Nephron progenitor cell (in vitro differentiated cells): ENCODE data around the gene RPS15.

Source experiments
- DNase-seq: peaks from one replicate; pipeline ENCODE4 v3.0.0; 2021
- H3K27ac Mint-ChIP-seq: 2 replicates; pipeline ENCODE4 v1.8.0; 2021; ENCODE audit warnings: mild to moderate bottlenecking, moderate library complexity, mixed read lengths
- H3K27me3 Mint-ChIP-seq: 2 replicates; pipeline ENCODE4 v1.8.0; 2021; ENCODE audit warnings: mild to moderate bottlenecking, low read depth, mixed read lengths; ENCODE audit not compliant: poor library complexity
- H3K36me3 Mint-ChIP-seq: 2 replicates; pipeline ENCODE4 v1.8.0; 2021; ENCODE audit warnings: low read depth, mixed read lengths
- H3K4me1 Mint-ChIP-seq: 2 replicates; pipeline ENCODE4 v1.8.0; 2021; ENCODE audit warnings: mixed read lengths
- H3K4me3 Mint-ChIP-seq: 2 replicates; pipeline ENCODE4 v1.8.0; 2021; ENCODE audit warnings: mild to moderate bottlenecking, moderate library complexity, mixed read lengths
- H3K9me3 Mint-ChIP-seq: 2 replicates; pipeline ENCODE4 v1.8.0; 2021; ENCODE audit warnings: mild to moderate bottlenecking, moderate library complexity, mixed read lengths
- CTCF ChIP-seq: fragments of 200-600 bp; sonication (generic); IDR thresholded peaks from 2 replicates; pipeline ENCODE4 v1.5.0; 2021; ENCODE audit warnings: antibody characterized with exemption

RPS15 gene

GRCh38 chr19:1401138-1401888 is 36.9 kb upstream of the RPS15 start, which contains the start of gene GAMT:
Gene GAMT (minus strand): TSS chr19:1401542. CDS start chr19:1401476, 66 bp downstream.
- Mint-ChIP-seq H3K27ac (no peak within 1 kb of the TSS), H3K4me3 (peak within 1 kb of the TSS; percentile 65), H3K27me3 (peaks cover 28% of the 10 kb centered on the region), H3K9me3 (no peaks in the 10 kb centered on the region), H3K4me1 (peaks cover 10% of the 10 kb centered on the region), H3K36me3 (peaks cover 6% of the 10 kb centered on the region)
- no peak for TF ChIP-seq CTCF
- peak; percentile 73 for DNase-seq

GRCh38 chr19:1401889-1402217 is 36.3 kb upstream of the RPS15 start:
- DNase-seq = no peak
- TF ChIP-seq CTCF = no peak
- no peaks in the 10 kb centered on the region for H3K9me3 Mint-ChIP-seq
- H3K4me3 Mint-ChIP-seq = peak overlapping the region; percentile 65
- H3K4me1 Mint-ChIP-seq = peaks cover 10% of the 10 kb centered on the region
- H3K27ac Mint-ChIP-seq = no peak overlapping the region
- peaks cover 33% of the 10 kb centered on the region for H3K27me3 Mint-ChIP-seq
- H3K36me3 Mint-ChIP-seq = peaks cover 6% of the 10 kb centered on the region

- Mint-ChIP-seq H3K9me3 (no peaks in the 10 kb centered on the region), H3K4me1 (peaks cover 10% of the 10 kb centered on the region), H3K27ac (no peak overlapping the region), H3K36me3 (peaks cover 6% of the 10 kb centered on the region), H3K4me3 (peak overlapping the region; percentile 69), H3K27me3 (peaks cover 33% of the 10 kb centered on the region)
- DNase-seq = no peak
- TF ChIP-seq CTCF = no peak
Measured at GRCh38 chr19:1402411-1403070, 35.7 kb upstream of the RPS15 start.

- Mint-ChIP-seq H3K36me3 (peaks cover 6% of the 10 kb centered on the region), H3K27ac (no peak overlapping the region), H3K4me3 (peak overlapping the region; percentile 74), H3K27me3 (peaks cover 30% of the 10 kb centered on the region), H3K9me3 (no peaks in the 10 kb centered on the region), H3K4me1 (peaks cover 44% of the 10 kb centered on the region)
- TF ChIP-seq CTCF = peak; percentile 20
- DNase-seq = peak; percentile 99
Measured at GRCh38 chr19:1406774-1407527, 31.2 kb upstream of the RPS15 start.

GRCh38 chr19:1407528-1408299 is 30.5 kb upstream of the RPS15 start, which contains the start of gene DAZAP1:
Gene DAZAP1 (plus strand): TSS chr19:1407586. CDS start chr19:1407774, 188 bp downstream.
- DNase-seq = no peak
- peak within 1 kb of the TSS; percentile 91 for H3K4me3 Mint-ChIP-seq
- no peak within 1 kb of the TSS for H3K27ac Mint-ChIP-seq
- no peak for TF ChIP-seq CTCF
- H3K36me3 Mint-ChIP-seq = peaks cover 6% of the 10 kb centered on the region
- no peaks in the 10 kb centered on the region for H3K9me3 Mint-ChIP-seq
- H3K27me3 Mint-ChIP-seq = peaks cover 30% of the 10 kb centered on the region
- peaks cover 45% of the 10 kb centered on the region for H3K4me1 Mint-ChIP-seq
